Heart left ventricle (tissue), 13 donors: ENCODE measurements around the gene SCGB3A2.

Experiments
- POLR2A ChIP-seq, 2 donors: fragments of 450-650 bp; IDR thresholded peaks; one replicate each; pipeline ENCODE4 v1.6.1; 2017; ENCODE audit warnings: antibody characterized with exemption in 2 of 2, mild to moderate bottlenecking in 2 of 2, moderate library complexity in 2 of 2
- TF ChIP-seq, protein P1 (sequence below), 12 donors: fragments of 200-600 bp; sonication (generic) in 4 of 12; IDR thresholded peaks; one replicate each; pipeline versions ENCODE4 v1.5.0 to v1.8.0; 2018 to 2022; ENCODE audit warnings: antibody characterized with exemption in 12 of 12, mild to moderate bottlenecking in 5 of 12
- donor health status: ischemic (EF 13 %, LVEDD 7.1; RV severe dilation, severe dysfunction).
- donor health status: DM: no; HTN: yes; CAD: no.
- donor health status: DM: no; HTN: no; CAD: no.
- donor health status: ischemic (EF 25% LVEDD 6.9; RV normal size, moderate dysfunction).
- donor health status: ischemic (EF 25% LVEDD 5.7; RV mildly dilated, moderate dysfunction).
- donor health status: ischemic (EF 35%, LVEDD 5.7; RV mildly dilated, moderate dysfunction).
- donor health status: nonischemic (EF 11% LVEDD 7.7; RV severe dilation, severe dysfunction).
- donor health status: DM: yes; HTN: yes; CAD: no.
- donor health status: PGD.
- donor health status: ischemic (EF 29% LVEDD 5.4; RV normal size, mild dysfunction).
- donor health status: nonischemic (EF 23%, LVEDD 6.1; RV moderate dilation, normal function).

DNA sequence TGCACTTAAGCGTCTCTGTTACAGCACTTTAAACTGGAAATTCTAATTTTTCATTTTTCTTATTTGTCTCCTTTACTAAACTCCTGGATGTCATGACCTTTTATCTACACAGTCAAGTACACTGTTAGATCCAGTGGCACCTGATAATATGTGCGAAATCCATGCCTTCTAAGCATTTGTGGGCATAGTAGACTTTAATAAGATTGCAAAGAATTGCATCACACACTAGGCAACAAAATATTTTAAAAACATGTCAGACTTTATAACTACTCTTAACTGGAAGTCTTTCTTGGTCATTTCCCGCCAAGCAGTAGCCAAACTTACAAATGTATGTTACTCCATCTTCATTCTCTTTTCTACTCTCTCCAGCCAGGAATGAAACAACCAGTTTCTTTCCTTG, 42.1 kb upstream of the SCGB3A2 start:
- TF ChIP-seq, protein P1, sequence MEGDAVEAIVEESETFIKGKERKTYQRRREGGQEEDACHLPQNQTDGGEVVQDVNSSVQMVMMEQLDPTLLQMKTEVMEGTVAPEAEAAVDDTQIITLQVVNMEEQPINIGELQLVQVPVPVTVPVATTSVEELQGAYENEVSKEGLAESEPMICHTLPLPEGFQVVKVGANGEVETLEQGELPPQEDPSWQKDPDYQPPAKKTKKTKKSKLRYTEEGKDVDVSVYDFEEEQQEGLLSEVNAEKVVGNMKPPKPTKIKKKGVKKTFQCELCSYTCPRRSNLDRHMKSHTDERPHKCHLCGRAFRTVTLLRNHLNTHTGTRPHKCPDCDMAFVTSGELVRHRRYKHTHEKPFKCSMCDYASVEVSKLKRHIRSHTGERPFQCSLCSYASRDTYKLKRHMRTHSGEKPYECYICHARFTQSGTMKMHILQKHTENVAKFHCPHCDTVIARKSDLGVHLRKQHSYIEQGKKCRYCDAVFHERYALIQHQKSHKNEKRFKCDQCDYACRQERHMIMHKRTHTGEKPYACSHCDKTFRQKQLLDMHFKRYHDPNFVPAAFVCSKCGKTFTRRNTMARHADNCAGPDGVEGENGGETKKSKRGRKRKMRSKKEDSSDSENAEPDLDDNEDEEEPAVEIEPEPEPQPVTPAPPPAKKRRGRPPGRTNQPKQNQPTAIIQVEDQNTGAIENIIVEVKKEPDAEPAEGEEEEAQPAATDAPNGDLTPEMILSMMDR (IDR thresholded peaks at IDR 0.05): no peak
- no peak for TF ChIP-seq POLR2A (IDR thresholded peaks at IDR 0.05)
